NCI-H187 (cell line): ENCODE data around the gene MACROD2.

Experiments used
- DNase-seq, 2 experiments: peaks; one replicate each; lab custom pipeline; 2025; lab: John Stamatoyannopoulos, UW

MACROD2 gene

GRCh38 chr20:15446373-15446772 is 1451.1 kb downstream of the MACROD2 start:
- no peak for DNase-seq

- no peak for DNase-seq
Measured at GRCh38 chr20:15447549-15447948, 1452.2 kb downstream of the MACROD2 start.

- no peak for DNase-seq
Measured at GRCh38 chr20:15449061-15449460, 1453.7 kb downstream of the MACROD2 start.

- no peak for DNase-seq
Measured at GRCh38 chr20:15451241-15451640, 1455.9 kb downstream of the MACROD2 start.

- DNase-seq = no peak
Measured at GRCh38 chr20:15455279-15455678, 1460.0 kb downstream of the MACROD2 start.

GRCh38 chr20:15461938-15462337 is 1466.6 kb downstream of the MACROD2 start:
- DNase-seq = no peak

GRCh38 chr20:15475483-15475882 is 1480.2 kb downstream of the MACROD2 start:
- DNase-seq = peak; percentile 9 to 23

- no peak for DNase-seq
Measured at GRCh38 chr20:15476186-15476585, 1480.9 kb downstream of the MACROD2 start.

- DNase-seq = no peak
Measured at GRCh38 chr20:15476781-15477180, 1481.5 kb downstream of the MACROD2 start.

- no peak for DNase-seq
Measured at GRCh38 chr20:15482525-15482924, 1487.2 kb downstream of the MACROD2 start.

GRCh38 chr20:15485519-15485918 is 1490.2 kb downstream of the MACROD2 start:
- no peak for DNase-seq

GRCh38 chr20:15487030-15487429 is 1491.7 kb downstream of the MACROD2 start:
- DNase-seq = no peak

GRCh38 chr20:15487682-15488081 is 1492.4 kb downstream of the MACROD2 start:
- no peak for DNase-seq

- no peak for DNase-seq
Measured at GRCh38 chr20:15491575-15491974, 1496.3 kb downstream of the MACROD2 start.

GRCh38 chr20:15494851-15495250 is 1499.5 kb downstream of the MACROD2 start:
- no peak for DNase-seq

- no peak for DNase-seq
Measured at GRCh38 chr20:15496501-15497039, 1501.3 kb downstream of the MACROD2 start.

GRCh38 chr20:15498926-15499325 is 1503.6 kb downstream of the MACROD2 start:
- DNase-seq = no peak

- no peak for DNase-seq
Measured at GRCh38 chr20:15506311-15506710, 1511.0 kb downstream of the MACROD2 start.

- no peak for DNase-seq
Measured at GRCh38 chr20:15507151-15507550, 1511.8 kb downstream of the MACROD2 start.

- DNase-seq = no peak
Measured at GRCh38 chr20:15511551-15511950, 1516.2 kb downstream of the MACROD2 start.

GRCh38 chr20:15512916-15513315 is 1517.6 kb downstream of the MACROD2 start:
- no peak for DNase-seq

- no peak for DNase-seq
Measured at GRCh38 chr20:15515691-15516090, 1520.4 kb downstream of the MACROD2 start.

GRCh38 chr20:15520930-15521524 is 1525.7 kb downstream of the MACROD2 start:
- DNase-seq = no peak

- no peak for DNase-seq
Measured at GRCh38 chr20:15523400-15523799, 1528.1 kb downstream of the MACROD2 start.
